GM18526 (cell line): ENCODE data around the gene FHIT.

ENCODE experiments used
- POLR2A ChIP-seq: IDR thresholded peaks from 3 replicates; pipeline ENCODE4 v1.6.1; 2011; ENCODE audit not compliant: insufficient read length; ENCODE audit errors: extremely low read depth

Gene FHIT

DNA sequence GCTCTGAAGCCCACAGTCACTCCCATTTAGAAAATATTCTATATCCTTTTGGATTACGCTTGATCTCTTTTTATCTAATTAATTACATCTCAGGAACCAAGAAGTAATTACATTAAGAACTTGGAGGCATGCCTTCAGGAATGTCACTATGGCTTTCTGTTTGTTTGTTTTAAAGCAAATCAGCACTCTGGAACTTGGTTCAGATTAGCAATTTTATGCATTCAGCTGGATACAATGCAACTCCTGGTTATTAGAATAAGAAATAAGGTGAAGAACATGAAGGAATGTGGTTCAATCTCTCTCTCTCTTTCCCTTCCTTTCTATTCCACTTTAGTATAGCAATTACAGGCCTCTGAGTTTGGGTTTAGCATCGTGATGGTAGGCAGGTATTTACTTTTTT lies 235.8 kb downstream of the FHIT start:
- TF ChIP-seq POLR2A = no peak

DNA sequence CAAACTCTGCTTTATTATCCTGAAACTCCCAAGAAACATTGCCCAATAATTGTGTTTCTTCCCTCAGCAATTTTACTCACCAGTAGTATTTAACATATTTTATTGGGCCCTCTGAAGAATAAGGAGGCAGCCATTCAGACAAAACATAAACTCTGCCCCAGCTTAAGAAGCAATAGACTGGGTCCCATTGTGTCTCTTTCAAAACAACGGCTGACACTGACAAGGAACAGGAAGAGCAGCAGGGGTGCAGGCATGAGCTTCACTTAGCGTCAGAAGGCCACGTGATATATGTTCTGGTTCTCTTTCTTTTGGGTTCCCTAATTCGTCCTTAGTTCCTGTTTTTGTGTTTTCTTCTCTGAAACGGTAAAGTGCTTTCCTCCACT lies 242.3 kb downstream of the FHIT start:
- TF ChIP-seq POLR2A = no peak

DNA sequence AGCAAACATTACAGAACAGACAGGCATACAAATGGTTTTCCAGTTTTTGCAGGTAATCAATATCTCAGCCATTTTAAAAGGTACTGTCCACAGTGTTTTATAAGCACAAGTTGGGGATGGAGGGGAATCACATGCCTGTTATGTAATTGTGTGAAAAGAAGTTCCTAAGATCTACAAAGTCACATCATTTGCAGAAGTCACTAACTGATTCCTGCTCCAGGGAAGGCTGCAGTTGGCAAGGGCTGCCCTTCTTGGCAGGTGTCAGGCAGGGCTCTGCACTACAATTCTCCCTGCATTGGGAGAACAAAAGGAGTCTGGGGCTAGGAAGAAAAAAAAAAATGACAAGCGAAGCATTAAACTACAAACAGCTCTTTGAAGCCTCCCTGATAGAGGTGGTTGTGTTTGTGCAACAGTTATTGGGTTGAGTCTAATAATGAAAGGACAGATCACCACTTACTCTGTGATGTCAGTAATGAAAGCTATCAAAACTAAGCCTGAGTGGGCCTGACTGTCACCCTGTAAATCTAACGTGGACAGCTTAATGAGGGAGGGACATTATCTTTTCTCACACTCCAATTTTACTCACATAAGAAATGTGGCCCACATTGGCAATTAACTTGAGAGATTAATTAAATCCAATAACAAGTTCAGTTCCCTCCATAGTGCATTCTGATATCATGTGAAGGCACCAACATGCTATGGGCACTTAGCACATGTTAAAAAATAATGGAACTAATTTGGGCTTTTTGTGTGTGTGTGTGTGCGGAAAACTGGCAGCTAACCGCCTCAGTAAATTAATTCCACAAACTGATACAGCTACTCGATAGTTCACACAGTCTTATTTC lies 242.9 kb downstream of the FHIT start:
- TF ChIP-seq POLR2A = no peak

DNA sequence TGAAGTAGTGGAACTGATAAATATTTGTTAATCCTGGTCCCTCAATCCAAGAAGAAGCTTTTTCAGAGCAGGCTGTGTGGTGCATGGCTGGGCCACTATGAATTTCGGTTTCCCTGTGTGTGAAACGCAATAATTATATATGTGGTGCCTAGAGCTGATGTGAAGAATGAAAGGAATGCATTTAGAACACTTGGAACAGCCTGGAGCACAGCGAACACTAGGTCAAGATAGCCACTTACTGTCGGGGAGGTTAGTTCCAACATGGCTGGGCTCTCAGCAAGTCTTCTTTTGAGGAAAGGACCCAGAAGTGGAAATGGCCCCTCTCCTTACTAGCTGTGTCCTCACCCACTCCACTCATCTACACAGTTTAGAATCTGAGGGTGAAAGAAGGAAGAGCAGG lies 245.7 kb downstream of the FHIT start:
- no peak for TF ChIP-seq POLR2A

DNA sequence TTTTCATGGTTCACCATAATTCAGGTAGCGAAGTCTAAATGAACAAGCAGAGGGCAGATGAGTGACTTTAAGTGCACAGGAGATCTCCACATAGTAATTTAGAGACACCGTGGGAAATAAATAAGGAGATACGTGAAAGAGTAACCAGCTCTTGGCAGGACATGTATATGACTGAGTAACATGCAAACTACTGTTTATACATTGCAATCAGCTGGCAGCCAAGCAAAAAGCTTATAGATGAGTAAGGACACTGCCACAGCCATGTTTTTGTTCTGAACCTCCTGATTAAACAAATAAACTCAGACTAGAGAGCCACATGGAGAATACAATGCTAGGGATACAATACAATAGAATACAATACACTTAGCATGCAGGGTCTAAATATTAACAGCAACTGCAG lies 252.4 kb downstream of the FHIT start:
- TF ChIP-seq POLR2A = no peak

DNA sequence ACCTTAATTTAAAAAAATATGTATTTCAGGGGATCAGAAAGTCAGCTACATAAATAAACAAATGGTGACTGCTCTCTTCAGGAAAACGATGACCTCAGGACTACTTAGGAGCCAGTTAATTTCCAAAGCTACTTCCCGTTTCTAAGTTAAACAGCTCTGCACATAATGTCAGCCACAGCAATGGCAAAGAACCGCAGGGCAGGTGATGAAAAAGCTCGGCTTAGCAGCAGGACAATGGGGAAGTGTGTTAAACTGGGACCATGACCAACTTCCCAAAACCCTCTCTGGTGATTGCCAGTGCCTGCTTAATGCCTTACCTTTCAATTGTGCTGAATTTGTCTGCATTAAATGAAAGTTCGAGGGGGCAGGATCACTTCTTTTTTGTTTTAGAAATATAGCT lies 258.9 kb downstream of the FHIT start:
- no peak for TF ChIP-seq POLR2A

DNA sequence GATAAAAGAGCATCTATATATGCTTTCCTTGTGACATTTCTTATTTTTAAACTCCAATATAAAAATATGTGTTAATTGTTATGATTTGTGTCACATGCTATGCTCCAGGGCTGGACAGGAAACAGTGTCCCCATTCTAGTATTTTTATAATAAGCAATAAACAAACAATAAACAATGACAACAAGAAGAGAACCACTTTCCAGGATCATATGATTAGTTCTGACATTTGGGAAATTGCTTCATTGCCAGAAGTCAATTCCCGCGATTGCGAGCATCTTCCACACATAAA lies 260.9 kb downstream of the FHIT start:
- TF ChIP-seq POLR2A = no peak

DNA sequence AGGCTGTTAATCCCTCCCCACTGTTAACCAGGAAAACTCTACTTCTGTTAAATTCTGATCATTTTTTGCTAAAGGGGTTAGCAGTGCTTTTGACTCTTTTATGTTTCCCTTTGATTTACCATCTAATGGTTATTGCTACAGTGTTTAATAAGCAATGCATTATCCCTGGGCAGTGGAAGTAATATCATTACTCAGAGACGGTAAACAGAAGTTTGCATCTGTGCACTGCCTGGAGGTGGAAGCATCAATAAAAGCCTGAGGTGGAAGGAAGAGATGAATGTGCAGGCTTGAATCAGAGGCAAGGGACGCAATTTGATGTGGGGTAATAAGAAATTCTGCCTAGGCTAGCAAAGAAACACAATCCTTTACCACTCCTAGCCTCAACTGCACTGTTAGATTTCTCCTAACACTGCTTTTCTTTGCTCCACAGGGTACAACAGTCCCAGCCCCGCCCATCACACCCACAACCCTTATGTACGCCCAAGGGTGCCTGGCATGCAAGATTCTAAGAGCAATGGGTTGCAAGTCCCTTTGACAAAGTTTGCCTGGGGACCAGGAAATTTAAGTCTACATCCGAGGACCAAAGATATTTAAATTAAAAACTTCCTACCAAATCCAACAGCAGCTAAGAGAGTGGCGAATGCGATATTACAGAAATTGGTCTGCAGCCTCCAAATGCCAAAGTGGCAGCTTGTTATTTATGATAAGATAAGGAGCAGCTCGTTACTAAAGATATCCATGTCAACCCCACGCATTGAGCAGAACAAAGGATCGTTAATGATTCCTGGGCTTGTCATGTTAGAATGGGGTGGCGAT lies 261.4 kb downstream of the FHIT start:
- TF ChIP-seq POLR2A = no peak

DNA sequence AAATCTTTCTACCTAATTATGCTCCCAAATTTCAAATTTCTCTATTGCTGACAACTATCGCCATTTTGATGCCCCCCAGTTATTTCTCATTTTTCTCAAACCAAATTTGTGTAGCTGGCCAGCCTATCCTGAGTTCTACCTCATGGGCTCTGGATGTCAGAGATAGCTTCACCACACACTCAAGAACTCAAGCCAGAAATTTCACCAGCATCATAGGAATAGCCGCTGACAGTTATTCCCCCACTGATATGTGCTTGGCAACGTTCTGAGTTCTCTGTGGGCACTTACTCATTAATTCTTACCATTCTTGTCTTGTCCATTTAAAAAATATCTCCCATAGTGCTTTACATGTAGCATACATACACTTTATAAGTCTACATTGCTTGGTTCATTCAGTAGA lies 264.7 kb downstream of the FHIT start:
- TF ChIP-seq POLR2A = no peak

DNA sequence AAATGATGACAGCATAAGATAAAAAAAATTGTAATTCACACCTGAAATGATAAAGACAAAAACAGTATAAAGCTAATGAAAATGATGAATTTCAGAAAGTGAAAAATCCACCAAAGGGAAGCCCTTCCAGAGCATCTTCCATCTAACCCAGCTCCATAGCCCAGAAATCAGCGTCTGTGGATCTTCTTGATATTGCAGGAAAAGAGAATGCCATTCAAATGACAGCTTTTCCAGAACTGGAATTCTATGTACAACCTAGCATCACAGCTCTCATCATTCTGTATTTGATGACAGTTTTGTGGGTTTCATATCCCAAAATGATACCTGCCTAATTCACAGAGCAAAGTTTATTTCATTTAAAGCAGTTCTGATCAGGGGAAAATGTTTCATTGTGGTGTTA lies 267.3 kb downstream of the FHIT start:
- TF ChIP-seq POLR2A = no peak

DNA sequence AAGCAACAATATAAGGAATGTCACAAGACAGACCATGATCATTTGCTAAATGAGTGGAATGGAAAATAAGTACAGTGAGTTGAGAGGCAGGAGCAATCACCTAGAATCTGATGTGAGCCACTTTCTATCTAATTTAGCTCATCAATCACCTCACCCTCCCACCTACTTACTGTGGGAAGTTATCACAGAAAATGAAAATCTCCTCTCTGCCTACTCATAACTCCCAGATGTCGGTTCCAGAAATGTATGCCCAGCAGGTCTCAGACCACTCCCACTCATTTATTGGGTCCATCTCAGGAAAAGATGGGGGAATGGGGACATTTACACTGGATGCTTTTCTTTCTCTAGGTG lies 270.9 kb downstream of the FHIT start:
- TF ChIP-seq POLR2A = no peak

DNA sequence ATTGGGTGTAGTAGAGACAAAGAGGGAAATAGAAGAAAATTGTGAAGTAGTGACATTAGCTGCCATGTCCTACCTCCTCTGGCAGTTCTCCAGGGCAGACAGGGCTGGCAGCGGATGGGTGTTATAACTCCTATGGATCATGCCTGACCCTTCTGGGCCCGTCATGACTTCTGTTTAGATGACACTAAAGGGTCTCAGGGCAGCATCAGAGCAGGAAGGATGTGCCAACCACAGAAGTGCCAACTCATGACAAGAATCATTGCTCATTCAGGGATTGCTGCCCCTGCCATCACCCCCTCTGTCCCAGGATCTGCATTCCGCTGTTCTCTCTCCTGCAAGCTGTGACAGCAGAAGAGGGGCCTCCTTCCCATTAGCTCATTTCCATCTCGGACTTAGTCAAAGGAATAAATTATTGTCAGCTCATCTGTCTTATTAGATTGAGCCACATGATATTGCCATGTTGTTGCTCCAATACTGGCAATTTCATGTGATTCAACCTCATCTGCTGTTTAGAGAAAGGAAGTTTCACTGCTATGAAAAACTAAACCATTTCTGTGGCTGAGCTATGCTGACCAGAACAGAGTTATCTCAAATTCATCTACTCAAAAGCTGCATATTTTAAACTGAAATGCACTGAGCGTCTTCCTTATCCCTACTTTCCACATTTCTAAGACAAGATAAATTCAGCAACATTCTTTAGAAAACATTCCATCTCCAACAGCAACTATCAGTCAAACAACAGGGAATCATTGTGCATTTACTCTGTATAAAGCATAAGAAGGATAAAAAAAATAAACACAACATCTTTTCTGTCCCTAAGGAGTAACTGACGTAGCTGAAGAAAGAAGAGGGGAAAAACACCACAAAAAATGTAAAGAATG lies 271.6 kb downstream of the FHIT start:
- TF ChIP-seq POLR2A = no peak

DNA sequence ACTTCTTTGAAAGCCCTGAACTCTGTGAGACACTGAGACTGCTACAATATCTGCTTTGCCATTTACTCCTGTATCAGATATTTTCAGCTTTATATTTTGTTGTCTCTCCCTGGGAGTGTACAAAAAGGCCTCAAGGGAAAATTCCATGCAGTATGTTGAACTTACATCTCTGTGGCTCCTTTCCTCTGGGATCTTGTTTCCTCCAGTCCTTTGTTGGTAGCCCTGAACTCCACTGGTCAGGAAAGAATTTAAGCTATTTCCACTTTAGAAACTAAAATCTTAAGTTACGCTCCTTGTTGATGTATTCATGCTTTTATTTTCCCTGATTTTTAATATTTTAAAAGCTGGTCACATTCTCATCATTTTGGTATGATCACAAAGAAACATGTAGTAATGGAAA lies 277.9 kb downstream of the FHIT start:
- no peak for TF ChIP-seq POLR2A

DNA sequence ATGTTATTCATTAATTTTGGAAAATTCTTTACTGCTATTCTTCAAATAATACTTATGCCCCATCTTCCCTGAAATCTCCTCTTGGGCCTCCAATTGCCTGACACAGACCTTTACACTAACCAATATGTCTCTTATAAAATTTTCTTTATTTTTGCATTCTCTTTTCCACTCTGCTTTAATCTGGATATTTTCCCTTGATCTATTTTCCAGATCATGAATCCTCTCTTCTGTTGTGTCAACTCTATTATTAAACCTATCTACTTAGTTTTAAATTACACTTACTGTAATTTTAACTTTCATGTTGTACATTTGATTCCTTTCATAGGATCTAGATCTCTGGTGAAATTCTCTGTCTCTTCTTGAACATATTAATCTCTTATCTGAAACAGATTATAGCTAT lies 278.7 kb downstream of the FHIT start:
- TF ChIP-seq POLR2A = no peak

DNA sequence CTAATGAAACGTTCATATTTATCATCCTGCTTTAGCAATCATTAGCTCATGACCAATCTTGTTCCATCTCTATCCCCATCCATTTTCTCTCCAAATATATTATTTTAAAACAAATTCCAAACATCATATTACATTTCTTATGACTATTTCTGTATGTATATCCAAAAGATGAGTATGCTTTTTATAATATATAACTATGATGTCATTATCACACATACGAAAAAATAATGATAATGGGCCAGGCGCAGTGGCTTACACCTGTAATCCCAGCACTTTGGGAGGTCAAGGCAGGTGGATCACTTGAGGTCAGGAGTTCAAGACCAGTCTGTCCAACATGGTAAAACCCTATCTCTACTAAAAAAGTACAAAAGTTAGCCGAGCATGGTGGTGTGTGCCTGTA lies 280.4 kb downstream of the FHIT start:
- TF ChIP-seq POLR2A = no peak

DNA sequence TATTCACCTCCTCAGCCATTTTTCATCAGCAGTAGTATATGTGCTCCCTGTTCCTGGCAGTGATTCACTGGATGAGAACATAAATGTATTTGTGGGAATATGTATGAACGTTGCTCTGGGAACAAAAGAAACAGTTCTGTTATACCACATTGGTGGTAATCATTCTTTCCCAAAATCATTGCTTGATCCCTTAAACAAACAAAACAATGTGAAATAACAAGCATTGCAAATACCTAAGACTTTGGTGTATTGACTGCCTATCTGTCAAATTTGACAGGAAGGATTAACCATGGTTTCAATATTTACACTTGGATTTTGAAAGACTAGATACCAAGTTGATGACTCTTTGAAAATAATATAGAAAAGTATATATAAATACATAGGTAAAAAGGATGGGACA lies 284.1 kb downstream of the FHIT start:
- no peak for TF ChIP-seq POLR2A
